ENCODE data around the gene SORCS2.
"Not testable (repeated sequence)": the region's sequence is repeated elsewhere in the genome, so short reads cannot be mapped to it uniquely, and the experiment has no call there.

The SORCS2 gene

DNA sequence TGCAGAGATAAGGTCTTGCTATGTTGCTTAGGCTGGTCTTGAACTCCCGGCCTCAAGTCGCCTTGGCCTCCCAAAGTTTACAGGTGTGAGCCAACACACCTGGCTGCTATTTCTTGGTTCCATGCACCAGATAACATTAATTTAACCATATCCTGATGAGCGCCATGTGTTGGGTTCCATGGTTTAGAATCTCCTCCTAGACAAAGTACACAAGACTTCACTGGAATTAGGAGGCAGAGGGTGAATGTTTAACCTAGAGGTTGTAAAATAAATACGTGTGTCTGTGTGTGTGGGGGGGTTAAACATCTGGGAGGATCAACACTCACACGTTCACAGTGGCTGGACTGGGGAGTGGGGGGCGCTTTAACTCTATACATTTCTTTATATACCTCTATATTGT, 32.4 kb upstream of the SORCS2 start:
- no peak for DNase-seq (ENCODE audit: low read depth in 1 of 2, low spot score in 1 of 2)

DNA sequence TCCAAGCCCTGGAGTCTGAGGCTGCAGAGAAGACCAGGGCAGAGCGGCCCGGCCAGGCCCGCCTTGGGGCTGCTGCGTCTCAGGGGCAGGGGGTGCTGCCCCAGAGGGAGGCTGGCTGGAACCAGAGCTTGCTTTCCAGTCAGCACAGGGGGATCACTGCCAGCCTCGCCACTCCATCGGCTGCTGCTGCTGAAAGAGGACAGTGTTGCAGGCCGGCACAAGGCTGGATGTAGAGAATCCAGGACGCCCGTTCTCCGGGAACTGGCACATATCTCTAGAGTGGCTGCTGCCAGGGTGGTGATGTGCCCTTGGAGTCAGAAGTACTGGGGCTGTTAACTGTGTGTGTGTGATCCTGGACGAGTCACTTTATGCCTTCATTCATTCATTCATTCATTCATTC, 31.9 kb upstream of the SORCS2 start:
- DNase-seq (ENCODE audit: low read depth in 1 of 2, low spot score in 1 of 2) = no peak

- no peak for DNase-seq (ENCODE audit: low read depth in 1 of 2, low spot score in 1 of 2)
Observed at GRCh38 chr4:7160951-7161440, 31.3 kb upstream of the SORCS2 start.

GRCh38 chr4:7161721-7162214, 30.6 kb upstream of the SORCS2 start:
- DNase-seq (ENCODE audit: low read depth in 1 of 2, low spot score in 1 of 2) = no peak

- not testable (repeated sequence) for DNase-seq (ENCODE audit: low read depth in 1 of 2, low spot score in 1 of 2)
Observed at GRCh38 chr4:7165056-7165873, 27.1 kb upstream of the SORCS2 start.

GRCh38 chr4:7165874-7166201, 26.5 kb upstream of the SORCS2 start:
- DNase-seq (ENCODE audit: low read depth in 1 of 2, low spot score in 1 of 2) = no peak

- DNase-seq (ENCODE audit: low read depth in 1 of 2, low spot score in 1 of 2) = no peak
Observed at GRCh38 chr4:7166237-7166636, 26.1 kb upstream of the SORCS2 start.

DNA sequence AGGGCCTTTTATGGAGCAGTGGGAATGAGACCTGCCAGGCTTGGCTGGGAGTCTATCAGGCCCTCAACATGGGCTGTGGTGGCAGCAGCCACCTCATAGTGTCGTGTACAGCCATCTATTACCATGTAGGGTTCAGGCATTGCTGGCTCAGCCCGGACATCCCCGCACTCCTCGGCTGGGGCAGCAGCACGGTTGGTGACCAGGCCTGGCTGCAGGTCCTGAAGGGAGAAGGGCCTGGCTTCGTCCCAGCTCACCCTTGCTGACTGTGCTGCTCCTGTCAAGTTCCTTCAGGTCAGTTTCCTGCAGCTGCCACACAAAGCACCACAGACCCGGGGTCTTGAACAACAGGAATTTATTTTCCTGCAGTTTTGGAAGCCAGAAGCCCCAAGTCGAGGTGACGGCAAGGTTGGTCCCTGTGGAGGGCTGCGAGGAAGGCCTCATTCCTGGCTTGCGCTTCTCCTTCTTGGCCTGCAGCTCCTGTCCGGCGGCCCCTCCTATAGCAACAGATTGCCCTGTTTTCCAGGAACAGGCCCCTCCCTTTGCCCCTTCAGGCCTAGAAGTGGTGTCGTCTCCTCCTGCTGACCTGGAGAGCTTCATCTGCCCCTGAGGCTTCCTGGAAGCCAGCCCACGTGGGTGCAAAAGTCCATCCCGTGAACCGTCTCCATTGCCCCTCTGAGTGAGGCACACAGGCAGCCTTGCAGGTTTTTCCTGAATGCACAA, 25.2 kb upstream of the SORCS2 start:
- DNase-seq (ENCODE audit: low read depth in 1 of 2, low spot score in 1 of 2) = no peak

DNA sequence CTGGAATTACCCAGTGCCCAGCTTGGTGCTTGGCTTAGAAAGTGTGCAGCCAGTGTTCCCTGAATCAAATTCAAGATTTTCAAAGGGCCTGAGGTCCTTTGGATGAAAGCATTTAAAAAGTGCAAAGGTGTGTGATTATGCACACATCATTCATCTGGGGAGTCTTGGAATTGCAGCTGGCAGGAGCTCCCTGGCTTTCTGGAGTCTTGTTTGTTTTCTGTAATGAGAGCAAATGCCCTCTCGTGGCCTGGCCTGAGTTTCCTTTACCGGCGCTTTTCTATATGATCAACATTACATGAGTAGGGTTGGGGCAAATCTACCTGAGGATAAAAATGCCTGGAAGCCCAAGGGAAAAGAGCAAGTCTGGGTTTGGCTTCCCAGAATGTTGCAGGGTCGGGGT, 24.6 kb upstream of the SORCS2 start:
- no peak for DNase-seq (ENCODE audit: low read depth in 1 of 2, low spot score in 1 of 2)

DNA sequence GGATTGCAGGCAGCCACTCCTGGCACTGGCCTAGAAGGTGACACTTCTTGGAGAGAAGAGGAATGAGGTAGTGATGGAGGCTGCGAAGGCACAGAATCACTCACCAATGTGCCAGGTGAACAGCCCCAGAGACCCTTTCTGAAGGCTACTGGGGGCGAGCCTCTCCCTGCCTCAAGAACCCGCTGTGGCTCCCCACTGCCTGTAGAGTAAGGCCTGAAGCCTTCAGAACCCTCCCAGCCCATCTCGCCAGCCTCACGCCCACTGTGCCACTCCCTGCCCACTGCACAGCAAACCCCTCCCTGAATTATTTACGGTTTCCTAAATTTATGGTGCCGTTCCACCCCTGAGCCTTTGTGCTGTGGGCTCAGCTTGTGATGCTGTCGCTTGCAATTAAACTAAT, 24.2 kb upstream of the SORCS2 start:
- no peak for DNase-seq (ENCODE audit: low read depth in 1 of 2, low spot score in 1 of 2)

DNA sequence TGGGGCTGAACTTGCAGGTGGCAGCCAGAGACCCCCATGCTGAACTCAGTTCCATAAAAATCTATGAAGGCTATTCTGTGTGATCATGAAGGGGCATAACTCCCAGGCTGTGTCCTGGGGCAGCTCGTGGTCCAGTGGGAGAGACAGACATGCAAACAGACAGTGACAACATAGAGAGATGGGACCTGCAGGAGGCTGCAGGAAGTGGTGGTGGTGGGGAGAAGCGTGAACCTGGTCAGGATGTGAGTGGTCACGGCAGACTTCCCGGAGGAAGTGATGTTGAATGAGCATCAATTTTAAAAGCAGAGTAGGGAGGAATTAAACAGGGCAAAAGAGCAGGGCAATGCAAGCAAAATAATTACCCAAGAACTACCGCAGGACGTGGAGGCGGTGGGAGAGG, 23.2 kb upstream of the SORCS2 start:
- no peak for DNase-seq (ENCODE audit: low read depth in 1 of 2, low spot score in 1 of 2)

DNA sequence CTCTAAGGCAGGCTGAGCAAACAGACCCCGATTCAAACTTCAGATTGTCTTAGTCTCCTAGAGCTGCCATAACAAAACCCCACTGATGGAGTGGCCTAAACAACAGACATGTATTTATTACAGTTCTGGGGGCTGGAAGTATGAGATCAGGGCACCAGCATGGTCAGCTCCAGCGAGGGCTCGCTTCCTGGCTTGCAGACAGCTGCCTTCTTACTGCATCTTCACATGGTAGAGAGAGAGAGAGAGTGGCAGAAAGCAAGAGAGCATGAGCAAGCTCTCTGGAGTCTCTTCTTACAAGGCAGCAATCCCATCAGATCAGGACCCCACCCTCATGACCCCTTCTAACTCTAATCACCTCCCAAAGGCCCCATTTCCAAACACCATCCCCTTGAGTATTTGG, 22.3 kb upstream of the SORCS2 start:
- DNase-seq (ENCODE audit: low read depth in 1 of 2, low spot score in 1 of 2) = no peak

- no peak for DNase-seq (ENCODE audit: low read depth in 1 of 2, low spot score in 1 of 2)
Observed at GRCh38 chr4:7171191-7171900, 21.0 kb upstream of the SORCS2 start.

DNA sequence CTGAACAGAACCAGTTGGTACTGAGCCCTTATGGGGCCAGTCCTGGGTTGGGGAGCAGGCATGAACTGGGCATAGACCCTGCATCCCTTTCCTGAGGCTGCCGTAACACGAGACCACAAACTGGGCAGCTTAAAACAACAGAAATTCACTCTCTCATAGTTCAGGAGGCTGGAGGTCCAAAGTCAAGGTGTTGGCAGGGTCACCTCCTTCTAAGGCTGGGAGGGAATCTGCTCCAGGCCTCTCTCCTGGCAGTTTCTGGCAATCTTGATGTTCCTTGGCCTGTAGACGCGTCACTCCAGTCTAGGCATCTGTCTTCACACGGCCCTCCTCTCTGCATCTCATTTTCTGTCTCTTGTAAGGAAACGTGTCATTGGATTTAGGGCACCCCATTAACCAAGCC, 19.8 kb upstream of the SORCS2 start:
- DNase-seq (ENCODE audit: low read depth in 1 of 2, low spot score in 1 of 2) = no peak

DNA sequence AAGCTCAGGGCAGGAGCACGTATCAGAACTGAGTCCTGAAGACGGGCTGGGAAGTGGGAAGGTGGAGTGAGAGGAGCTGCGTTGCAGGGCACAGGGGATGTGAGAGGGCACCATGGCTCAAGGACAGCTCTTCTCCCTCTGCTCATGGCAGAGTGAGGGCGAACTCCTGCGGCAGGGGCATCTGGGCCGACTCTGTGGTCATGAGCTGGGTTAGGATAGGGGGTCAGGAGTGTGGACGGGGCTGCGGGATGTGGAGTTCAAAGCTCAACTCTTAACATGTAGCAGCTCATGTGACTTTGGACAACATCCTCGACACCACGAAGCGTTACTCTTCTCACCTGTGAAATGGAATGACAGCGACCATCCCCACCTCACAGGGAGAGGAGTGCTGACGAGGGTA, 19.4 kb upstream of the SORCS2 start:
- no peak for DNase-seq (ENCODE audit: low read depth in 1 of 2, low spot score in 1 of 2)

GRCh38 chr4:7173841-7174449, 18.4 kb upstream of the SORCS2 start:
- DNase-seq (ENCODE audit: low read depth in 1 of 2, low spot score in 1 of 2) = no peak

DNA sequence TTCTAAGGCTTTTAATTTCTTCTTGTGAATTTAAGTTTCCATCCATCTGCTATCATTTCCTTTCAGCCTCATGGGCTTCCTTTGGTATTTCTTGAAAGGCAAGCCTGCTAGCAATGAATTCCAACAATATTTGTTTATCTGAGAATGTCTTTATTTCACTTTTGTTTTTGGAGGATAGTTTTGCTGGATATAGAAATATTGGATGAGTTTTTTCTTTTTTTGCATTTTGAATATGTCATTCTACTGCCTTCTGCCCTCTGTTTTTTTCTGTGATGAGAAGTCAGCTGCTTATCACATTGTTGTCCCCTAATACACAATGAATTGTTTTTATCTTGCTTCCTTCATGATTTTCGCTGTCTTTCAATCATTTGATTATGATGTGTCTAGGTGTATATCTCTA, 13.2 kb upstream of the SORCS2 start:
- DNase-seq (ENCODE audit: low read depth in 1 of 2, low spot score in 1 of 2) = no peak

- DNase-seq (ENCODE audit: low read depth in 1 of 2, low spot score in 1 of 2) = no peak
Observed at GRCh38 chr4:7180938-7181337, 11.4 kb upstream of the SORCS2 start.

GRCh38 chr4:7182616-7183015, 9.7 kb upstream of the SORCS2 start:
- DNase-seq (ENCODE audit: low read depth in 1 of 2, low spot score in 1 of 2) = no peak

GRCh38 chr4:7183161-7183560, 9.2 kb upstream of the SORCS2 start:
- no peak for DNase-seq (ENCODE audit: low read depth in 1 of 2, low spot score in 1 of 2)

- DNase-seq (ENCODE audit: low read depth in 1 of 2, low spot score in 1 of 2) = no peak
Observed at GRCh38 chr4:7183780-7184460, 8.4 kb upstream of the SORCS2 start.

All from stimulated activated CD4-positive, alpha-beta T cell treated with anti-CD3 and anti-CD28 coated beads, Interleukin-15, amount 100 ng/mL, for 1 hour (primary cell).